HUES6 (cell line): ENCODE measurements around the gene UBE2D1.

Source experiments
- H3K27ac ChIP-seq: 2 replicates; pipeline ENCODE4 v1.7.0; 2013; ENCODE audit warnings: low read depth, mild to moderate bottlenecking, low read length, inconsistent platforms
- H3K27me3 ChIP-seq: 2 replicates; pipeline ENCODE4 v1.6.1; 2013; ENCODE audit warnings: low read length; ENCODE audit not compliant: control insufficient read depth, insufficient read depth
- H3K36me3 ChIP-seq: 2 replicates; pipeline ENCODE4 v1.6.1; 2013; ENCODE audit warnings: low read length; ENCODE audit not compliant: control insufficient read depth, insufficient read depth
- H3K4me1 ChIP-seq: 2 replicates; pipeline ENCODE4 v1.6.1; 2013; ENCODE audit warnings: low read length; ENCODE audit not compliant: control insufficient read depth, insufficient read depth
- H3K4me3 ChIP-seq: 2 replicates; pipeline ENCODE4 v1.5.1; 2013; ENCODE audit warnings: low read depth, low read length
- H3K9ac ChIP-seq: one replicate; pipeline ENCODE4 v1.6.1; 2013; ENCODE audit warnings: mild to moderate bottlenecking, low read length
- H3K9me3 ChIP-seq: 2 replicates; pipeline ENCODE4 v1.6.1; 2013; ENCODE audit warnings: low read depth, low read length; ENCODE audit not compliant: control insufficient read depth, insufficient read depth

UBE2D1 gene

GRCh38 chr10:58334817-58335305, at the start of gene UBE2D1:
UBE2D1 (plus strand) TSS chr10:58335006; CDS start chr10:58335202, 196 bp downstream.
- Histone ChIP-seq H3K27ac (peak within 1 kb of the TSS; percentile 76; the same call in 1 of the 2 replicates), H3K9me3 (no peaks in the 10 kb centered on the region), H3K27me3 (no peaks in the 10 kb centered on the region), H3K36me3 (no peaks in the 10 kb centered on the region), H3K4me3 (peak within 1 kb of the TSS; percentile 95), H3K9ac (peak within 1 kb of the TSS; percentile 90), H3K4me1 (peaks cover 8% of the 10 kb centered on the region; the same call in 1 of the 2 replicates)

GRCh38 chr10:58291538-58292174, 43.1 kb upstream of the UBE2D1 start:
- Histone ChIP-seq H3K27ac (no peak overlapping the region), H3K4me3 (no peak overlapping the region), H3K9ac (no peak overlapping the region), H3K36me3 (no peaks in the 10 kb centered on the region), H3K27me3 (no peaks in the 10 kb centered on the region), H3K4me1 (peaks cover 3% of the 10 kb centered on the region; the same call in 1 of the 2 replicates), H3K9me3 (no peaks in the 10 kb centered on the region)

GRCh38 chr10:58293989-58294388, 40.8 kb upstream of the UBE2D1 start:
- peaks cover 3% of the 10 kb centered on the region; the same call in 1 of the 2 replicates for H3K4me1 ChIP-seq
- no peak overlapping the region for H3K9ac ChIP-seq
- H3K4me3 ChIP-seq = no peak overlapping the region
- no peaks in the 10 kb centered on the region for H3K9me3 ChIP-seq
- no peak overlapping the region for H3K27ac ChIP-seq
- H3K36me3 ChIP-seq = no peaks in the 10 kb centered on the region
- no peaks in the 10 kb centered on the region for H3K27me3 ChIP-seq

GRCh38 chr10:58299580-58299979, 35.2 kb upstream of the UBE2D1 start:
- H3K9me3 ChIP-seq = no peaks in the 10 kb centered on the region
- H3K27ac ChIP-seq = no peak overlapping the region
- no peak overlapping the region for H3K4me3 ChIP-seq
- H3K4me1 ChIP-seq = no peaks in the 10 kb centered on the region
- H3K27me3 ChIP-seq = no peaks in the 10 kb centered on the region
- H3K9ac ChIP-seq = no peak overlapping the region
- no peaks in the 10 kb centered on the region for H3K36me3 ChIP-seq

GRCh38 chr10:58300676-58301075, 34.1 kb upstream of the UBE2D1 start:
- Histone ChIP-seq H3K36me3 (no peaks in the 10 kb centered on the region), H3K9ac (no peak overlapping the region), H3K27me3 (no peaks in the 10 kb centered on the region), H3K4me3 (no peak overlapping the region), H3K4me1 (no peaks in the 10 kb centered on the region), H3K9me3 (no peaks in the 10 kb centered on the region), H3K27ac (no peak overlapping the region)

GRCh38 chr10:58302254-58302653, 32.6 kb upstream of the UBE2D1 start:
- Histone ChIP-seq H3K4me3 (no peak overlapping the region), H3K27ac (no peak overlapping the region), H3K9ac (no peak overlapping the region), H3K9me3 (no peaks in the 10 kb centered on the region), H3K36me3 (no peaks in the 10 kb centered on the region), H3K4me1 (no peaks in the 10 kb centered on the region), H3K27me3 (no peaks in the 10 kb centered on the region)

GRCh38 chr10:58304099-58304633, 30.6 kb upstream of the UBE2D1 start:
- H3K9me3 ChIP-seq = no peaks in the 10 kb centered on the region
- H3K4me3 ChIP-seq = no peak overlapping the region
- no peaks in the 10 kb centered on the region for H3K36me3 ChIP-seq
- no peaks in the 10 kb centered on the region for H3K4me1 ChIP-seq
- H3K9ac ChIP-seq = no peak overlapping the region
- no peak overlapping the region for H3K27ac ChIP-seq
- no peaks in the 10 kb centered on the region for H3K27me3 ChIP-seq

GRCh38 chr10:58305821-58306220, 29.0 kb upstream of the UBE2D1 start:
- H3K27ac ChIP-seq = no peak overlapping the region

GRCh38 chr10:58307676-58308075, 27.1 kb upstream of the UBE2D1 start:
- Histone ChIP-seq H3K27ac (no peak overlapping the region), H3K4me1 (no peaks in the 10 kb centered on the region), H3K9ac (no peak overlapping the region), H3K9me3 (no peaks in the 10 kb centered on the region), H3K4me3 (no peak overlapping the region), H3K36me3 (no peaks in the 10 kb centered on the region), H3K27me3 (no peaks in the 10 kb centered on the region)

More at GRCh38 chr10:58305821-58306220, 29.0 kb upstream of the UBE2D1 start:
- Histone ChIP-seq H3K27me3 (no peaks in the 10 kb centered on the region), H3K36me3 (no peaks in the 10 kb centered on the region), H3K9ac (no peak overlapping the region), H3K9me3 (no peaks in the 10 kb centered on the region), H3K4me3 (no peak overlapping the region), H3K4me1 (no peaks in the 10 kb centered on the region)

- Histone ChIP-seq H3K27me3 (no peaks in the 10 kb centered on the region), H3K9me3 (no peaks in the 10 kb centered on the region), H3K4me1 (no peaks in the 10 kb centered on the region)
Measured at GRCh38 chr10:58311026-58311425, 23.8 kb upstream of the UBE2D1 start.

GRCh38 chr10:58316874-58317273, 17.9 kb upstream of the UBE2D1 start:
- no peaks in the 10 kb centered on the region for H3K36me3 ChIP-seq
- no peak overlapping the region for H3K27ac ChIP-seq
- no peaks in the 10 kb centered on the region for H3K27me3 ChIP-seq
- H3K4me1 ChIP-seq = no peaks in the 10 kb centered on the region
- H3K9me3 ChIP-seq = no peaks in the 10 kb centered on the region
- H3K9ac ChIP-seq = no peak overlapping the region
- H3K4me3 ChIP-seq = no peak overlapping the region

More at GRCh38 chr10:58311026-58311425, 23.8 kb upstream of the UBE2D1 start:
- Histone ChIP-seq H3K9ac (no peak overlapping the region), H3K27ac (no peak overlapping the region), H3K36me3 (no peaks in the 10 kb centered on the region), H3K4me3 (no peak overlapping the region)
